Measurements from ENCODE around the gene INPP5K. TPM values are rescaled to one million over a fixed set of nuclear protein-coding genes. Genes with fewer than 3 reads are reported as not detected.

The INPP5K gene
- total and polyA plus RNA-seq, 2 of the 4 experiments (the other 2 are of a cell fraction): 14.9 to 17.4 TPM

GRCh38 chr17:1521086-1521640, 4.8 kb upstream of the INPP5K start:
- Histone ChIP-seq H3K56ac (ENCODE audit: extremely low read depth, insufficient read depth, low read length) (no peak overlapping the region), H2AK5ac (ENCODE audit: low read depth, low read length) (no peak overlapping the region), H2BK5ac (ENCODE audit: low read depth, low read length, poor library complexity, severe bottlenecking) (no peak overlapping the region), H3K79me1 (ENCODE audit: low read depth in 1 of 2, low read length in 2 of 2) (peaks cover 16 to 30% of the 10 kb centered on the region in 2 experiments), H2AFZ (replicated peaks; ENCODE audit: low read length, poor library complexity) (no peak overlapping the region), H4K20me1 (ENCODE audit: insufficient read depth, low read length) (peaks cover 4% of the 10 kb centered on the region; the same call in 1 of the 2 replicates), H3K27ac (ENCODE audit: insufficient read depth, low read length) (no peak overlapping the region), H3K9me3 (ENCODE audit: control insufficient read depth, insufficient read depth, low read length) (no peaks in the 10 kb centered on the region), H2BK120ac (ENCODE audit: low read depth, low read length) (no peak overlapping the region), H3K4me1 (ENCODE audit: control insufficient read depth, insufficient read depth, low read length) (no peaks in the 10 kb centered on the region), H3K4ac (ENCODE audit: low read depth, low read length) (no peak overlapping the region), H4K5ac (ENCODE audit: low read depth, low read length) (no peak overlapping the region), H3K23ac (ENCODE audit: low read depth, low read length) (no peak overlapping the region), H3K9me1 (ENCODE audit: insufficient read depth, low read length) (no peaks in the 10 kb centered on the region; the same call in 1 of the 2 replicates), H3K4me2 (ENCODE audit: low read depth, low read length) (no peak overlapping the region), H4K8ac (ENCODE audit: low read depth in 2 of 2, low read length in 2 of 2) (no peak overlapping the region), H4K91ac (ENCODE audit: insufficient read depth, low read depth, low read length) (no peak overlapping the region), H3K27me3 (ENCODE audit: control insufficient read depth, insufficient read depth, low read length) (no peaks in the 10 kb centered on the region), H2AK9ac (replicated peaks; ENCODE audit: low read depth, low read length, poor library complexity) (no peak overlapping the region), H3K18ac (ENCODE audit: low read depth, low read length) (no peak overlapping the region), H3K9ac (ENCODE audit: low read depth, low read length) (no peak overlapping the region), H3K14ac (replicated peaks; ENCODE audit: low read depth, low read length) (no peak overlapping the region), H2BK20ac (ENCODE audit: low read depth, low read length) (no peak overlapping the region), H2BK15ac (ENCODE audit: low read depth, low read length) (no peak overlapping the region), H3K36me3 (ENCODE audit: control insufficient read depth, insufficient read depth, low read length) (peaks cover 20% of the 10 kb centered on the region), H3K4me3 (ENCODE audit: insufficient read depth, low read depth, low read length) (no peak overlapping the region)
- no TSS peak for BruUV-seq (replicated peaks)
- no peak for TF ChIP-seq ELK1 (IDR thresholded peaks at IDR 0.05; ENCODE audit: borderline replicate concordance, low read depth, low read length)
- intact Hi-C loops (cut with micrococcal nuclease): no loop called here
- 92% methylated on average over 2 of the region's 10 CpGs; no CpG with 5 or more reads in 1 of the 2 experiments for WGBS, 2 experiments (ENCODE audit: extremely low coverage in 2 of 2, insufficient read length in 1 of 2)
- ChIA-PET CTCF (no interaction called here), POLR2A (ENCODE audit: unreplicated experiment) (no interaction called here)
- ATAC-seq (ENCODE audit: low read depth) (no peak), DNase-seq (no peak)
- dilution Hi-C loops (cut with HindIII; ENCODE audit: low sequenced_read_pairs, unreplicated experiment): no loop called here
- in situ Hi-C loops (cut with MboI; ENCODE audit: low sequenced_read_pairs): no loop called here

All from IMR-90 (cell line).